Measurements from ENCODE around the gene SPA17. TPM values are rescaled to one million over a fixed set of nuclear protein-coding genes. Genes with fewer than 3 reads are reported as not detected.

The SPA17 gene
- total RNA-seq, 1 donor from 2014 or later: 1.7 TPM

GRCh38 chr11:124732230-124732629 is 58.5 kb downstream of the SPA17 start:
- Histone ChIP-seq H3K9me3 (no peaks in the 10 kb centered on the region), H3K36me3 (no peaks in the 10 kb centered on the region), H3K4me3 (no peak overlapping the region), H3K27ac (no peak overlapping the region), H3K4me1 (no peaks in the 10 kb centered on the region), H3K27me3 (no peaks in the 10 kb centered on the region)
- TF ChIP-seq, protein P1, sequence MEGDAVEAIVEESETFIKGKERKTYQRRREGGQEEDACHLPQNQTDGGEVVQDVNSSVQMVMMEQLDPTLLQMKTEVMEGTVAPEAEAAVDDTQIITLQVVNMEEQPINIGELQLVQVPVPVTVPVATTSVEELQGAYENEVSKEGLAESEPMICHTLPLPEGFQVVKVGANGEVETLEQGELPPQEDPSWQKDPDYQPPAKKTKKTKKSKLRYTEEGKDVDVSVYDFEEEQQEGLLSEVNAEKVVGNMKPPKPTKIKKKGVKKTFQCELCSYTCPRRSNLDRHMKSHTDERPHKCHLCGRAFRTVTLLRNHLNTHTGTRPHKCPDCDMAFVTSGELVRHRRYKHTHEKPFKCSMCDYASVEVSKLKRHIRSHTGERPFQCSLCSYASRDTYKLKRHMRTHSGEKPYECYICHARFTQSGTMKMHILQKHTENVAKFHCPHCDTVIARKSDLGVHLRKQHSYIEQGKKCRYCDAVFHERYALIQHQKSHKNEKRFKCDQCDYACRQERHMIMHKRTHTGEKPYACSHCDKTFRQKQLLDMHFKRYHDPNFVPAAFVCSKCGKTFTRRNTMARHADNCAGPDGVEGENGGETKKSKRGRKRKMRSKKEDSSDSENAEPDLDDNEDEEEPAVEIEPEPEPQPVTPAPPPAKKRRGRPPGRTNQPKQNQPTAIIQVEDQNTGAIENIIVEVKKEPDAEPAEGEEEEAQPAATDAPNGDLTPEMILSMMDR (IDR thresholded peaks at IDR 0.05): no peak
- TF ChIP-seq POLR2AphosphoS5 (IDR thresholded peaks at IDR 0.05; ENCODE audit: insufficient read depth in 1 of 2, low read depth in 1 of 2): no peak
- no peak for TF ChIP-seq POLR2A (IDR thresholded peaks at IDR 0.05)
- no peak for DNase-seq (ENCODE audit: extremely low spot score in 2 of 2)
- intact Hi-C loops (cut with DNase I): no loop called here

- Histone ChIP-seq H3K27ac (no peak overlapping the region), H3K36me3 (no peaks in the 10 kb centered on the region), H3K9me3 (no peaks in the 10 kb centered on the region), H3K4me3 (no peak overlapping the region), H3K4me1 (peaks cover 19% of the 10 kb centered on the region), H3K27me3 (no peaks in the 10 kb centered on the region)
- DNase-seq (ENCODE audit: extremely low spot score in 2 of 2): no peak
- TF ChIP-seq POLR2AphosphoS5 (IDR thresholded peaks at IDR 0.05; ENCODE audit: insufficient read depth in 1 of 2, low read depth in 1 of 2) (no peak), POLR2A (IDR thresholded peaks at IDR 0.05) (no peak)
- TF ChIP-seq, protein P1 (IDR thresholded peaks at IDR 0.05): no peak
- intact Hi-C loops (cut with DNase I): no loop called here
Measured at GRCh38 chr11:124736736-124737135, 63.0 kb downstream of the SPA17 start.

- H3K4me3 ChIP-seq: no peak overlapping the region
- peaks cover 19% of the 10 kb centered on the region for H3K4me1 ChIP-seq
- no peak overlapping the region for H3K27ac ChIP-seq
- no peak for DNase-seq (ENCODE audit: extremely low spot score in 2 of 2)
- H3K9me3 ChIP-seq: no peaks in the 10 kb centered on the region
- H3K36me3 ChIP-seq: no peaks in the 10 kb centered on the region
- intact Hi-C loops (cut with DNase I): no loop called here
- no peaks in the 10 kb centered on the region for H3K27me3 ChIP-seq
- TF ChIP-seq, protein P1 (IDR thresholded peaks at IDR 0.05): no peak
- no peak for TF ChIP-seq POLR2A (IDR thresholded peaks at IDR 0.05)
- no peak for TF ChIP-seq POLR2AphosphoS5 (IDR thresholded peaks at IDR 0.05; ENCODE audit: insufficient read depth in 1 of 2, low read depth in 1 of 2)
Measured at GRCh38 chr11:124737638-124738305, 64.1 kb downstream of the SPA17 start.

GRCh38 chr11:124738713-124739478 is 65.2 kb downstream of the SPA17 start:
- Histone ChIP-seq H3K27me3 (no peaks in the 10 kb centered on the region), H3K9me3 (no peaks in the 10 kb centered on the region), H3K36me3 (no peaks in the 10 kb centered on the region), H3K27ac (no peak overlapping the region), H3K4me3 (peak overlapping the region; percentile 52 to 58), H3K4me1 (peaks cover 19% of the 10 kb centered on the region)
- TF ChIP-seq POLR2A (IDR thresholded peaks at IDR 0.05) (no peak), POLR2AphosphoS5 (IDR thresholded peaks at IDR 0.05; ENCODE audit: insufficient read depth in 1 of 2, low read depth in 1 of 2) (no peak)
- TF ChIP-seq, protein P1 (IDR thresholded peaks at IDR 0.05): no peak
- no peak for DNase-seq (ENCODE audit: extremely low spot score in 2 of 2)
- intact Hi-C loops (cut with DNase I): no loop called here

Data from vagina (tissue), 2 donors.